NCI-H526 treated with DMSO at 0.1 percent for 48 hours (cell line): Measurements from ENCODE around the gene NSD2.
"Not testable (repeated sequence)": the region's sequence is repeated elsewhere in the genome, so short reads cannot be mapped to it uniquely, and the experiment has no call there.

Source experiments
- DNase-seq: peaks from one replicate; lab custom pipeline; 2025; lab: John Stamatoyannopoulos, UW

NSD2 gene

DNA sequence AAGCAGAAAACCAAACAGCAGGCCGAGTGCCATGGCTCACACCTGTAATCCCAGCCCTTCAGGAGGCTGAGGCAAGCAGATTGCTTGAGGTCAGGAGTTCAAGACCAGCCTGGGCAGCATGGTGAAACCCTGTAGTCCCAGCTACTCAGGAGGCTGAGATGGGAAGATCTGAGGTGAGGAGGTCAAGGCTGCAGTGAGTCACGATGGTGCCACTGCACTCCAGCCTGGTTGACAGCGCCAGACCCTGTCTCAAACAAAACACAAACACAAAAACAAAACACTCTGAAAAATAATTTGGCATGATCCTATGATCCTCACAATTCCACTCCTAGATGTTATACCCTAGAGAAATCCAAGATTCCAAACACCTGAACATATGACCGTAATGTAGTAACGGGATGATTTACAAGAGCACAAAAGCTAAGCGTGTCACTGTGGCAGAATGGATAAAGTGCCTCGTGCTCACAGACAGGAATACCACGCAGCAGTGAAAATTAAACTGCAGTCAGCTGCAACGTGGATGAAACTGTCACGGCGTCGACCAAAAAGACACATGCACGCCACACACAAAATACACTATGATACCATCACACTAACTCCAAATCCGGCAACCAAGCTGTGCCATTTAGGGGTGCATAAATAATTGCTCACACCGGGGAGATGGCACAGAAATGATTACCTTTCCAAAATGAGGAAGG is 135.9 kb downstream of the NSD2 start:
- no peak for DNase-seq

DNA sequence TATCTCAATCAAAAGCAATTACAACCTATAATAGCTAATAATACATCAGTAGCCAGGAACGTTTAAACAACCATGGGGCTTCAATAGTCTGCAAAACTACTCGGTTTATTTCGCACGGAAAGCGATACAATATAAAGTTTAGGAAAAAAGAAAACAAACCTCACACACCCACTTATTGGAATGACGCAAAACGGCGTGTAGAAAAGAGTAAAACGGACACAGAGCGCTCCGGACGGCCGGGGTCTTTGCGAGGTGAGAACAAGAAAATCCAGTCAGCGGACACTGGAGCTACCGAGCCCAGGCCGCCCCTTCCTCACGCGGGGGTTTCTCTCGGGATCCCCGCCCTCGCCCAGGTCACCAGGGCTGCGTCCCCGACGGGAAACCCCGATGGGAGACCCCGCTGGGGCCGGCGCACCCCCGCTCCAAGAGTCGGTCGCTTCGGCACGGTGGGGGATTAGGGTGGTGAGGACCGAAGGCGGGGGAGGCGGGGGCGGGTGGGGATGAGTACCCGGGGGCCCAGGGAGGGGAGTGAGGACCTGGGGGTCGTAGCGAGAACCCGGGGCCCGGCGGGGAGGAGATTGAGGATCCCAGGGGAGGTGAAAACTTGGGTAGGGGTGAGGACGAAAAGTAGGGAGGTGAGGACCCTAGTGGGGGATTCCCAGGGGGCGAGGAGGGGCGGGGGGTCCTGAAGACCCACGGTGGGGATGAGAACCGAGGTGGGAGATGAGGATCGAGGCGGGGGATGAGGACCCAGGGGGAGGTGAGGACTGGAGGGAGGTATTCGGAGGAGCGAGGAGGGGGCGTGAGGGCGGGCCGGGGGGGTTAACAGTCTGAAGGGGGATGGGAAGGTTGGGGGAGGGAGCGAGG is 136.8 kb downstream of the NSD2 start:
- no peak for DNase-seq

DNA sequence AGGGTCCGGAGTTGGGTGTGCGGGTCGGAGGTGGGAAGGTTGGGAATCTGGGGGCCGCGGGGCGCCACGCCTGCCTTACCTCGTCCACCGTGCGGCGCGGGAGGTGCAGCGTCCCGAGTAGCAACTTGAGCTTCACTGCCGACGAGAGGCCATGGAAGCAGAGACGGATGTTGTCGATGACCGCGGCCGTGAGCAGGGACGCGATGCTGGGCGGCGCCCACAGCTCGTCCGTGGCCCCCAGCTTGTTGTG is 137.4 kb downstream of the NSD2 start:
- DNase-seq: no peak

DNA sequence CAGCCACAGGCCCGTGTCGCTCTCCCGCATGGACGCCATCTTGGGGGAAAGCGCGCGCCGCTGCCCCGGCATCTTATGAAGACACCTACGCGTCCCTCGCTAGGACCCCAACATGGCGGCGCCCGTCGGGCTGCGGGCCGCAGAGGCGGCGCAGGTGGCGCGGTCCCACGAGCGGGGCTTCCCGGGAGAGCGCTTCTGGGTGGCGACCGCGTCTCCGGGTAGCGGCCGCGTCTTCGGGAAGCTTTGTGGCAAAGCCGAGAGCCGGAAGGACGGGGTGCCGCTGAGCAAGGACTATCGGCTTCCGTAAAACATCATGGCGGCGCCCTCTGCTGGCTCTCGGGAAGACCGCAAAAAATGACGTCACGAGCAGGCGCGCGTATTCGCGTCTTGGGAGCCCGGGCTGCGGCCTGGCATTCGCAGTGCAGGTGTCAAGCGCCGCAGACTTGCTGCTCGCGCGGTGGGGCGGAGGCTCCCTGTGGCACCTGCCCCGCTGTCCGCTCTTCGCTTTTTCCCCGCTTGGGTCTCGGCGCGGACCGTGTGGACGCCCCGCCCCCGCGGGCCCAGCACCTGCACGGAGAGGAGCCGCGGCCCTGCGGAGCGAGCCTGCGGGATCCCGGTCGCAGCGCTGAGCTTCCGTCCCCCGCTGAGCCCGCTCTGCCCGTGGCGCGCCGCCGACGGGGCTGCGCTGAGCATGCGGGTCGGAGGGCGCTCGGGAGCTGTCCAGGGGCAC is 137.9 kb downstream of the NSD2 start, which contains the start of gene NELFA:
Gene NELFA (minus strand): TSS at position 54 of the 730 bp plus-strand sequence. CDS start 15 bp downstream, at position 39.
- peak; percentile 93 for DNase-seq

DNA sequence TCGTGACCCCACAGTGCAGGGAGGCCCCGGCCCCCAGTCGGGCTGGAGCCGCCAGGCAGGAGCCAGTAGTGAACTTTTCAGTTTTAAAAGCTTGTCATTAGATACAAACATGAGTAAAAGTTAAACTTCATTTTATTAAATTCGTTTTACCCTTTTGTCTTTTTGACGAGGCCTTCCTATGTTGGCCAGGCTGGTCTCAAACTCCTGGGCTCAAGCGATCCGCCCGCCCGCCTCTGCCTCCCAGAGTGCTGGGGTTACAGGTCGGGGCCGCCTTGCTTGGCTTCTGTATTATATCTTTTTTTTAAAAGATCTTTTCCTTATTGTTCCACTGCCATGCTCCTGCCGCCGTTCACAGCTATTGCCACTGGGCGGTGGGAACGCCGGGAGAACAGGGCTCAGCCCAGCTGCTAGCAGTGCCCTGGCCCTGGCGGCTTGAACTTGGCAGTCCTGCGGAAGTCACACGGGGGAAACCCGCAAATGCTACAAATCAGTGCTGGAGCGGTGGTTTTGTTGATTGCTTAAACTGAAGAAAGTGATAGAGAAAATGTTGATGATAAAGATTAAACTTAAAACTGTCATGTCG is 138.5 kb downstream of the NSD2 start:
- peak; percentile 56 for DNase-seq

DNA sequence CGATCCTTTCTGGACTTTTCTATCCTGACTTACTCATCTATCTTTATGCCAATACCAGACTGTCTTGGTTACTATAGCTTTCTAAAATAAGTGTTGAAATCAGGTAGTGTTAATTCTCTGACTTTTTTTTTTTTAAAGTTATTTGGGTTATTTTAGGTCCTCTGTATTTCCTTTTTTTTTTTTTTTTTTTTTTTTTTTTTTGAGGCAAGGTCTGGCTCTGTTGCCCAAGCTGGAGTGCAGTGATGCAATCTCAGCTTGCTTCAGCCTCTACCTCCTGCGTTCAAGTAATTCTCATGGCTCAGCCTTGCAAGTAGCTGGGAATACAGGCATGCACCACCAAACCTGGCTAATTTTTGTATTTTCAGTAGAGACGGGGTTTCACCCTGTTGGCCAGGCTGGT is 140.4 kb downstream of the NSD2 start:
- DNase-seq: no peak

DNA sequence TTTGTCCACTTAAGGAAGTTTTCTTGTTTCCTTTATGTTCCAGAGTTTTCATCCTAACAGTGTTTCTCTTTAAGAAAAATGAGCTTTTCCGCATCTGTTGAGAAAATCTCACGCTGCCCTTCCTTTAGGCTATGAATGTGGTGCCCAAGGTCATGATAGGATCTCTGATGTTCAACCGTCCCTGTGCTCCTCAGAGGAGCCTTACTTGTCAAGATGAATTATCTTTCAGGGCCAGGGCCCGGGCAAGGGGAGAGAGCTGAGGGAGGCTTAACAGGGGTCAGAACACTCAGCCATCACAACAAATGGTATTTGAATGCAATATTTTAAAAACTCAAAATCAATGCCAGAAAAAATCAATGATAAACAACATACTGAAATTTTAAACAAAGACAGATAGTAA is 143.8 kb downstream of the NSD2 start:
- DNase-seq: no peak

DNA sequence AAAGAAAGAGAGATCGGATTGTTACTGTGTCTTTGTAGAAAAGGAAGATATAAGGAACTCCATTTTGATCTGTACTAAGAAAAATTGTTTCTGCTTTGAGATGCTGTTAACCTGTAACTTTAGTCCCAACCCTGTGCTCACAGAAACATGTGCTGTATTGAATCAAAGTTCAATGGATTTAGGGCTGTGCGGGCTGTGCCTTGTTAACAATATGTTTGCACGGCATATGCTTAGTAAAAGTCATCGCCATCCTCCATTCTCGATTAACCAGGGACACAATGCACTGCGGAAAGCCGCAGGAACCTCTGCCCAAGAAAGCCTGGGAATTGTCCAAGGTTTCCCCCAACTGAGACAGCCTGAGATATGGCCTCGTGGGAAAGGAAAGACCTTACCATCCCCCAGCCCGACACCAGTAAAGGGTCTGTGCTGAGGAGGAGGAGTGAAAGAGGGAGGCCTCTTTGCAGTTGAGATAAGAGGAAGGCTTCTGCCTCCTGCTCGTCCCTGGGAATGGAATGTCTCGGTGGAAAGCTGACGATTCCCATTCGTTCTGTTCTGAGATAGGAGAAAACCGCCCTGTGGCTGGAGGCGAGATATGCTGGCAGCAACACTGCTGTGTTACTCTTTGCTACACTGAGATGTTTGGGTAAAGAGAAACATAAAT is 150.3 kb downstream of the NSD2 start:
- not testable (repeated sequence) for DNase-seq

DNA sequence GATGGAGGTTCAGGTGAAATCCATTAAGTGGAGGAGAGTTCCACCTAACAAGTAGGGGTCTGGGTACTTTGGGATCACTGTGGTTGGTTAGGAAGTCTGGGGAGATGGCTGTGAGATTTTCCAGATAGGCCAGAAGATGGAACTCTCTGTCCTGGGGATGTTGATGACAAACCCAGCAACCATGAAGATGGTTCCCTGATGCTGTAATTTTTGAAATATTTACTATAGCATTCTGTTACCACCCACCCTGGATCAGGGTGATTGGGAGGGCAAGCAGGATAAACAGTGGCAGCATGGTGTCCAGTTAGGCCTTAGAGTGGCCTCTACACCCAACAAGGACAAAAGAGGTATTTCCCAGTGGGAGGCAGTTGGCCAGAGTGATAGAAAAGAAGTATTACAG is 153.5 kb downstream of the NSD2 start:
- DNase-seq: no peak

DNA sequence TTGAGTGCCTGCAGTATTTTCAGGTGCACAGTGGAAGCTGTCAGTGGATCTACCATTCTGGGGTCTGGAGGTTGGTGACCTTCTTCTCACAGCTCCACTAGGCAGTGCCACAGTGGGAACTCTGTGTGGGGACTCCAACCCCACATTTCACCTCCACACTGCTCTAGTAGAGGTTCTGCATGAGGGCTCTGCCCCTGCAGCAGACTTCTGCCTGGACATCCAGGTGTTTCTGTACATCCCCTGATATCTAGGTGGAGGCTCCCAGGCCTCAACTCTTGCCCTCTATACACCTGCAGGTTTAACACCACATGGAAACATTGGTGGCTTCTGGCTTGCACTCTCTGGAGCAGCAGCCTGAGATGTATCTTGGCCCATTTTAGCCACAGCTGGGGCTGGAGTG is 154.6 kb downstream of the NSD2 start:
- DNase-seq: no peak

DNA sequence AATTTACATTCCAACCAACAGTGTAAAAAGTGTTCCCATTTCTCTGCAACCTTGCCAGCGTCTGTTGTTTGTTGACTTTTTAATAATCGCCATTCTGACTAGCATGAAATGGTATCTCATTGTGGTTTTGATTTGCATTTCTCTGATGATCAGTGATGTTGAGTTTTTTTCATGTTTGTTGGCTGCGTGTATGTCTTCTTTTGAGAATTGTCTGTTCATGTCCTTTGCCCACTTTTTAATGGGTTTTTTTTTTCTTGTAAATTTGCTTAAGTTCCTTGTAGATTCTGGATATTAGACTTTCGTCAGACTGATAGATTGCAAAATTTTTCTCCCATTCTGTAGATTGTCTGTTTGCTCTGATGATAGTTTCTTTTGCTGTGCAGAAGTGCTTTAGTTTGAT is 155.9 kb downstream of the NSD2 start:
- peak; percentile 7 for DNase-seq

DNA sequence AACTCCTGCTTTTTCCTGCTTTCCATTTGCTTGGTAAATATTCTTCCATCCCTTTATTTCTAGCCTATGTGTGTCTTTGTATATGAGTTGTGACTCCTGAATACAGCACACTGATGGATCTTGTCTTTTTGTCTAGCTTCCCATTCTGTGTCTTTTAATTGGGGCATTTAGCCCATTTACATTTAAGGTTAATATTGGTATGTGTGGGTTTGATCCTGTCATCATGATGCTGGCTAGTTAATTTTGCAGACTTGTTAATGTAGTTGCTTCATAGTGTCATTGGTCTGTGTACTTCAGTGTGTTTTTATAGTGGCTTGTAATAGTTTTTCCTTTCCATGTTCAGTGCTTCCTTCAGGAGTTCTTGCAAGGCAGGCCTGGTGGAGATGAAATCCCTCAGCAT is 160.0 kb downstream of the NSD2 start:
- not testable (repeated sequence) for DNase-seq
